Ammon's horn (tissue), 1 donor: Measurements from ENCODE around the gene GULP1.
"Not testable (repeated sequence)": the region's sequence is repeated elsewhere in the genome, so short reads cannot be mapped to it uniquely, and the experiment has no call there.

Experiments used
- DNase-seq: peaks from one replicate; pipeline ENCODE4 v3.0.0-alpha.2; 2016; ENCODE audit warnings: low spot score

The GULP1 gene

GRCh38 chr2:188291617-188292347 is at the start of gene GULP1:
Gene GULP1, plus strand, starts transcription at chr2:188291874. Its CDS starts 185,829 bp downstream, at chr2:188477703.
- peak; percentile 62 for DNase-seq

GRCh38 chr2:188243381-188243780 is 48.3 kb upstream of the GULP1 start:
- DNase-seq, result no peak

GRCh38 chr2:188244383-188244782 is 47.3 kb upstream of the GULP1 start:
- no peak for DNase-seq

GRCh38 chr2:188245230-188245629 is 46.4 kb upstream of the GULP1 start:
- no peak for DNase-seq

- DNase-seq, result no peak
Observed at GRCh38 chr2:188248513-188248912, 43.2 kb upstream of the GULP1 start.

GRCh38 chr2:188251034-188251433 is 40.6 kb upstream of the GULP1 start:
- DNase-seq, result no peak

- no peak for DNase-seq
Observed at GRCh38 chr2:188256420-188256819, 35.3 kb upstream of the GULP1 start.

GRCh38 chr2:188265315-188265714 is 26.4 kb upstream of the GULP1 start:
- no peak for DNase-seq

GRCh38 chr2:188267776-188268175 is 23.9 kb upstream of the GULP1 start:
- DNase-seq, result no peak

- DNase-seq, result no peak
Observed at GRCh38 chr2:188269004-188269403, 22.7 kb upstream of the GULP1 start.

- DNase-seq, result no peak
Observed at GRCh38 chr2:188272121-188272520, 19.6 kb upstream of the GULP1 start.

- DNase-seq, result no peak
Observed at GRCh38 chr2:188274274-188274673, 17.4 kb upstream of the GULP1 start.

- no peak for DNase-seq
Observed at GRCh38 chr2:188276255-188276654, 15.4 kb upstream of the GULP1 start.

GRCh38 chr2:188277786-188278185 is 13.9 kb upstream of the GULP1 start:
- DNase-seq, result no peak

- no peak for DNase-seq
Observed at GRCh38 chr2:188278388-188279092, 13.1 kb upstream of the GULP1 start.

- no peak for DNase-seq
Observed at GRCh38 chr2:188279093-188279445, 12.6 kb upstream of the GULP1 start.

GRCh38 chr2:188280811-188281222 is 10.9 kb upstream of the GULP1 start:
- no peak for DNase-seq

- no peak for DNase-seq
Observed at GRCh38 chr2:188282907-188283306, 8.8 kb upstream of the GULP1 start.

- not testable (repeated sequence) for DNase-seq
Observed at GRCh38 chr2:188284251-188284650, 7.4 kb upstream of the GULP1 start.

- no peak for DNase-seq
Observed at GRCh38 chr2:188285049-188285448, 6.6 kb upstream of the GULP1 start.

- DNase-seq, result no peak
Observed at GRCh38 chr2:188285774-188286173, 5.9 kb upstream of the GULP1 start.

GRCh38 chr2:188291142-188291616 is 495 bp upstream of the GULP1 start:
- no peak for DNase-seq
